GM06990 (cell line): ENCODE results near the gene TPSB2.

Source experiments
- DNase-seq: peaks from one replicate; pipeline ENCODE4 v3.0.0-alpha.2; 2011; ENCODE audit not compliant: insufficient read length; ENCODE audit errors: extremely low read depth
- H3K27me3 ChIP-seq: replicated peaks from 2 replicates; pipeline ENCODE4 v1.6.0; 2011; ENCODE audit warnings: low read length; ENCODE audit not compliant: control insufficient read depth, insufficient read depth
- H3K36me3 ChIP-seq: 2 replicates; pipeline ENCODE4 v1.5.1; 2011; ENCODE audit warnings: low read length; ENCODE audit not compliant: control insufficient read depth, insufficient read depth
- H3K4me3 ChIP-seq: replicated peaks from 2 replicates; pipeline ENCODE4 v1.5.1; 2011; ENCODE audit warnings: low read depth, mild to moderate bottlenecking, control low read depth, low read length
- TF ChIP-seq, protein P1 (sequence below): IDR thresholded peaks from 2 replicates; pipeline ENCODE4 v1.5.1; 2011; ENCODE audit warnings: low read length, control low read depth, mild to moderate bottlenecking, inconsistent platforms; ENCODE audit not compliant: insufficient read depth, poor library complexity, severe bottlenecking

Gene TPSB2

DNA sequence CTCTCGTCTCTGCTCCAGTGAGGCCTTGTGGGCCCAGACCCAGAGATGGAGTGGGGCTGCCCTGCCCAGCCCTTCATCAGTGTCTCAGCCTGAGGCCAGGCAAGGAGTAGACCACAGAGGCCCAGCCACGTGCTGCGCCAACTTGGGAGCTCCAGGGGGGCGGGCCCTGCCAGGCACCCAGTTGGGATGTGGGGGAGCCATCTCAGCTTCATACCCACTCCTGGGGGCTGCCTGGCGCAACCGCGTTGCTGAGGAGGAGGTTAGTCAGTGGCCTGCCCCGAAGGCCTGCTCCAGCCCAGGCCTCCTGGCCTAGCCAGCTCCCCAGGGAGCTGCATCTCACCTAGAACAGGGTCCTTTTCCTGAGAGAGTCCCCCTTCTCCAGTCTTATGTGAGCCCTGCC is 16.8 kb downstream of the TPSB2 start:
- H3K27me3 ChIP-seq = no peaks in the 10 kb centered on the region
- H3K4me3 ChIP-seq = no peak overlapping the region
- H3K36me3 ChIP-seq = no peaks in the 10 kb centered on the region
- TF ChIP-seq, protein P1, sequence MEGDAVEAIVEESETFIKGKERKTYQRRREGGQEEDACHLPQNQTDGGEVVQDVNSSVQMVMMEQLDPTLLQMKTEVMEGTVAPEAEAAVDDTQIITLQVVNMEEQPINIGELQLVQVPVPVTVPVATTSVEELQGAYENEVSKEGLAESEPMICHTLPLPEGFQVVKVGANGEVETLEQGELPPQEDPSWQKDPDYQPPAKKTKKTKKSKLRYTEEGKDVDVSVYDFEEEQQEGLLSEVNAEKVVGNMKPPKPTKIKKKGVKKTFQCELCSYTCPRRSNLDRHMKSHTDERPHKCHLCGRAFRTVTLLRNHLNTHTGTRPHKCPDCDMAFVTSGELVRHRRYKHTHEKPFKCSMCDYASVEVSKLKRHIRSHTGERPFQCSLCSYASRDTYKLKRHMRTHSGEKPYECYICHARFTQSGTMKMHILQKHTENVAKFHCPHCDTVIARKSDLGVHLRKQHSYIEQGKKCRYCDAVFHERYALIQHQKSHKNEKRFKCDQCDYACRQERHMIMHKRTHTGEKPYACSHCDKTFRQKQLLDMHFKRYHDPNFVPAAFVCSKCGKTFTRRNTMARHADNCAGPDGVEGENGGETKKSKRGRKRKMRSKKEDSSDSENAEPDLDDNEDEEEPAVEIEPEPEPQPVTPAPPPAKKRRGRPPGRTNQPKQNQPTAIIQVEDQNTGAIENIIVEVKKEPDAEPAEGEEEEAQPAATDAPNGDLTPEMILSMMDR = no peak
- DNase-seq = no peak

DNA sequence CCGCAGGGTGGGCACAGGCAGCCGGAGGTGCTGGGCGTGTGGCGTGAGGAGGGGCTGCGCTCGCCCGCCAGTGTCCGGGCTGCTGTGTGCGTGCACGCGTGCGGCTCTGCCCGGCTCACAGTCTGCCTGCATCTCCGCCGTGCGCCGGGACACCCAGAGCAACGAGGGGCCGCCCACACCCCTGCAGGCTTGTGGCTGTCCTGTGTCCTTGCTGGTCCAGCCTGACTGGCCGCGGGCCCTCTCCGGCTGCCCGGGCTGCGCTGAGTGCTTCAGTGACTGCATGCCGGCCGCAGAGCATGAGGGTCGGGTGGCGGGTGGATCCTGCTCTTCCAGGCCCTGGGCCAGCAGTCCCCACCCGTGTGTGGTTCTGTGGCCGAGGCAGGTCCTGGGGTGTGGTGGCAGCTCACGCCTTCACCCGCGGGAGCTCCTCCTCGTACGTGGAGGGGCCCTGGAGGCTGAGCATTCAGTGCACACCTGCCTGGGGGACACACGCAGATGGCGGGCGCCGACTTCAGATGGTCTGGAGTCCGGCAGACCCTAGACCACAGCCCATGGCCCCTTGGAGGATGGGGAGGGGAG is 17.3 kb downstream of the TPSB2 start:
- TF ChIP-seq, protein P1 = no peak
- DNase-seq = no peak
- no peaks in the 10 kb centered on the region for H3K27me3 ChIP-seq
- no peak overlapping the region for H3K4me3 ChIP-seq
- H3K36me3 ChIP-seq = no peaks in the 10 kb centered on the region

DNA sequence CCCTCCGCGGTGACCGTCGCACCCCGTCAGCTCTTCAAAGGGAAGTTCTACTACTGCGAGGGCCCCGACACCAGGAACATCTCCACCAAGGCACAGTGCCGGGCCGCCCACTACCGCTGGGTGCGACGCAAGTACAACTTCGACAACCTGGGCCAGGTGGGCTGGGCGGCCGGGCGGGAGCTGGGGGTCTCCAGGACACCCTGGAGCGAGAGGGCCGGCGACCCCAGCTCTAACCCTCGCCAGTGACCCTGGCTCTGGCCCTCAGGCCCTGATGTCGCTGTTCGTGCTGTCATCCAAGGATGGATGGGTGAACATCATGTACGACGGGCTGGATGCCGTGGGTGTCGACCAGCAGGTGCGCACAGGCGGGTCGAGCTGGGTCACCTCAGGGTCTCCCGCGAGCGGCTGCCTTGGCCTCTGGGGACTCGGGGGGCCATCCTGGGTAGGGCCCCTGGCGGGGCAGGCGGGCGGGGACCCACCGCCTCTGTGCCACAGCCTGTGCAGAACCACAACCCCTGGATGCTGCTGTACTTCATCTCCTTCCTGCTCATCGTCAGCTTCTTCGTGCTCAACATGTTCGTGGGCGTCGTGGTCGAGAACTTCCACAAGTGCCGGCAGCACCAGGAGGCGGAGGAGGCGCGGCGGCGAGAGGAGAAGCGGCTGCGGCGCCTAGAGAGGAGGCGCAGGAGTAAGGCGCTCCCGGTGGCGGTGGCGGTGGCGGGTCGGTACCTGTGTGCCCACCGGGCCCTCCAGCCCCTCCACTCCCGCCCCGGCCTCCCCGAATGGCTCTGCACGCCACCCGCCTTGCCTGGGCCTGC is 18.3 kb downstream of the TPSB2 start:
- TF ChIP-seq, protein P1 = no peak
- no peak for DNase-seq
- no peak overlapping the region for H3K4me3 ChIP-seq
- no peaks in the 10 kb centered on the region for H3K27me3 ChIP-seq
- no peaks in the 10 kb centered on the region for H3K36me3 ChIP-seq

DNA sequence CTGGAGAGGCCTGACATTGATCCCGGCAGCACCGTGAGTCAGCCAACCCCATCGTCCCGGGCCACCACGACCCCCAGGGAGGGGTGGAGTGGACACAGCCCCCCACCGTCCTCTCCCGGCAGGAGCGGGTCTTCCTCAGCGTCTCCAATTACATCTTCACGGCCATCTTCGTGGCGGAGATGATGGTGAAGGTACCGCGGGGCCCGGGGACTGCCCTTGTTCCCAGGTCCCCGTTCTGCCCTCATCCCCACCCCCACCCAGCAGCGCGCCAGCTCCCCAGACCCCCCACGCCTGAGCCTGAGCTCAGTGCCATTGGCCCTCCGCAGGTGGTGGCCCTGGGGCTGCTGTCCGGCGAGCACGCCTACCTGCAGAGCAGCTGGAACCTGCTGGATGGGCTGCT is 19.5 kb downstream of the TPSB2 start:
- TF ChIP-seq, protein P1 = no peak
- DNase-seq = no peak
- H3K36me3 ChIP-seq = no peaks in the 10 kb centered on the region
- H3K4me3 ChIP-seq = no peak overlapping the region
- no peaks in the 10 kb centered on the region for H3K27me3 ChIP-seq

DNA sequence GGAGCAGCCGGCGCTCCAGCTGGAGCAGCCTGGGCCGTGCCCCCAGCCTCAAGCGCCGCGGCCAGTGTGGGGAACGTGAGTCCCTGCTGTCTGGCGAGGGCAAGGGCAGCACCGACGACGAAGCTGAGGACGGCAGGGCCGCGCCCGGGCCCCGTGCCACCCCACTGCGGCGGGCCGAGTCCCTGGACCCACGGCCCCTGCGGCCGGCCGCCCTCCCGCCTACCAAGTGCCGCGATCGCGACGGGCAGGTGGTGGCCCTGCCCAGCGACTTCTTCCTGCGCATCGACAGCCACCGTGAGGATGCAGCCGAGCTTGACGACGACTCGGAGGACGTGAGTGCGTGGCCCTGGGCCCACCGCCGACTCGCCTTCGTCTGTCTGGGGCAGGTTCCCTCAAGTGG is 20.9 kb downstream of the TPSB2 start:
- Histone ChIP-seq H3K36me3 (no peaks in the 10 kb centered on the region), H3K27me3 (no peaks in the 10 kb centered on the region), H3K4me3 (no peak overlapping the region)
- no peak for DNase-seq
- TF ChIP-seq, protein P1 = no peak
